ENCODE data around the gene FGFRL1. TPM values are rescaled to one million over a fixed set of nuclear protein-coding genes. Genes with fewer than 3 reads are reported as not detected.
"Not testable (repeated sequence)": the region's sequence is repeated elsewhere in the genome, so short reads cannot be mapped to it uniquely, and the experiment has no call there.

FGFRL1 gene
- total and polyA plus RNA-seq, 5 experiments from 2014 or later: 0.65 to 18.4 (median 1.2) TPM

- Mint-ChIP-seq H3K4me3 (no peak overlapping the region), H3K36me3 (peaks cover 0 to 3% (median 0%) of the 10 kb centered on the region in 3 donors), H3K27ac (no peak overlapping the region), H3K4me1 (peaks cover 3 to 15% (median 7%) of the 10 kb centered on the region in 4 donors), H3K9me3 (no peaks in the 10 kb centered on the region), H3K27me3 (peaks cover 6 to 53% (median 33%) of the 10 kb centered on the region in 5 donors)
- DNase-seq (peak in 1 of 10 donors; percentile 50), ATAC-seq (no peak)
- POLR2A ChIA-PET: no interaction called here
Measured at GRCh38 chr4:1044469-1045192, 33.2 kb downstream of the FGFRL1 start.

GRCh38 chr4:1045193-1045594 lies 33.8 kb downstream of the FGFRL1 start:
- POLR2A ChIA-PET: no interaction called here

GRCh38 chr4:1045595-1046201 lies 34.3 kb downstream of the FGFRL1 start:
- no peak for ATAC-seq
- Mint-ChIP-seq H3K27me3 (peaks cover 6 to 53% (median 33%) of the 10 kb centered on the region in 5 donors), H3K4me1 (peaks cover 3 to 15% (median 7%) of the 10 kb centered on the region in 4 donors), H3K4me3 (no peak overlapping the region), H3K27ac (no peak overlapping the region), H3K36me3 (peaks cover 0 to 3% (median 0%) of the 10 kb centered on the region in 3 donors), H3K9me3 (no peaks in the 10 kb centered on the region)
- POLR2A ChIA-PET: no interaction called here
- DNase-seq: peak in 1 of 10 donors; percentile 43

More at GRCh38 chr4:1045193-1045594, 33.8 kb downstream of the FGFRL1 start:
- peaks cover 6 to 53% (median 33%) of the 10 kb centered on the region in 5 donors for H3K27me3 Mint-ChIP-seq
- peak in 1 of 10 donors; percentile 53 for DNase-seq
- H3K27ac Mint-ChIP-seq: no peak overlapping the region
- H3K36me3 Mint-ChIP-seq: peaks cover 0 to 3% (median 0%) of the 10 kb centered on the region in 3 donors
- H3K9me3 Mint-ChIP-seq: no peaks in the 10 kb centered on the region
- peaks cover 3 to 15% (median 7%) of the 10 kb centered on the region in 4 donors for H3K4me1 Mint-ChIP-seq
- no peak overlapping the region for H3K4me3 Mint-ChIP-seq
- ATAC-seq: no peak

- ATAC-seq, H3K36me3 Mint-ChIP-seq, H3K9me3 Mint-ChIP-seq, POLR2A ChIA-PET: not testable (repeated sequence)
- DNase-seq: peak in 1 of 10 donors; percentile 45
- Mint-ChIP-seq H3K4me3 (peak overlapping the region in 2 of 10 donors; percentile 43 to 48), H3K27ac (peak overlapping the region in 1 of 10 donors; percentile 62), H3K4me1 (peaks cover 3 to 14% (median 6%) of the 10 kb centered on the region in 4 donors), H3K27me3 (peaks cover 6 to 53% (median 33%) of the 10 kb centered on the region in 5 donors)
Measured at GRCh38 chr4:1046581-1047011, 35.2 kb downstream of the FGFRL1 start.

GRCh38 chr4:1047106-1047975 lies 35.9 kb downstream of the FGFRL1 start:
- Mint-ChIP-seq H3K36me3 (peaks cover 0 to 5% (median 3%) of the 10 kb centered on the region in 3 donors), H3K27me3 (peaks cover 8 to 53% (median 33%) of the 10 kb centered on the region in 5 donors), H3K4me3 (no peak overlapping the region), H3K4me1 (peaks cover 3 to 7% (median 6%) of the 10 kb centered on the region in 4 donors), H3K9me3 (peaks cover 0 to 3% (median 0%) of the 10 kb centered on the region in 9 donors), H3K27ac (no peak overlapping the region)
- POLR2A ChIA-PET: no interaction called here
- ATAC-seq (no peak), DNase-seq (peak in 1 of 10 donors; percentile 63)

- Mint-ChIP-seq H3K4me1 (peaks cover 3 to 8% (median 6%) of the 10 kb centered on the region in 4 donors), H3K27me3 (peaks cover 6 to 50% (median 32%) of the 10 kb centered on the region in 5 donors), H3K27ac (no peak overlapping the region), H3K36me3 (peaks cover 0 to 5% (median 3%) of the 10 kb centered on the region in 3 donors), H3K9me3 (peaks cover 0 to 3% (median 0%) of the 10 kb centered on the region in 9 donors), H3K4me3 (peak overlapping the region in 1 of 10 donors; percentile 34)
- POLR2A ChIA-PET: no interaction called here
- DNase-seq (peak in 1 of 10 donors; percentile 37), ATAC-seq (no peak)
Measured at GRCh38 chr4:1047976-1048772, 36.7 kb downstream of the FGFRL1 start.

GRCh38 chr4:1048773-1049590 lies 37.6 kb downstream of the FGFRL1 start:
- H3K4me3 Mint-ChIP-seq: peak overlapping the region in 1 of 10 donors; percentile 34
- DNase-seq: peak in 1 of 10 donors; percentile 42

GRCh38 chr4:1049591-1049905 lies 38.1 kb downstream of the FGFRL1 start:
- peaks cover 0 to 3% (median 0%) of the 10 kb centered on the region in 9 donors for H3K9me3 Mint-ChIP-seq
- POLR2A ChIA-PET: no interaction called here
- H3K36me3 Mint-ChIP-seq: peaks cover 0 to 5% (median 3%) of the 10 kb centered on the region in 3 donors
- no peak overlapping the region for H3K4me3 Mint-ChIP-seq
- peaks cover 6 to 44% (median 28%) of the 10 kb centered on the region in 5 donors for H3K27me3 Mint-ChIP-seq
- peaks cover 3 to 6% (median 6%) of the 10 kb centered on the region in 4 donors for H3K4me1 Mint-ChIP-seq
- ATAC-seq: no peak
- DNase-seq: peak in 1 of 10 donors; percentile 62
- H3K27ac Mint-ChIP-seq: no peak overlapping the region

More at GRCh38 chr4:1048773-1049590, 37.6 kb downstream of the FGFRL1 start:
- Mint-ChIP-seq H3K36me3 (peaks cover 0 to 5% (median 3%) of the 10 kb centered on the region in 3 donors), H3K9me3 (peaks cover 0 to 3% (median 0%) of the 10 kb centered on the region in 9 donors), H3K4me1 (peaks cover 3 to 6% (median 6%) of the 10 kb centered on the region in 4 donors), H3K27me3 (peaks cover 6 to 47% (median 30%) of the 10 kb centered on the region in 5 donors), H3K27ac (no peak overlapping the region)
- no peak for ATAC-seq
- POLR2A ChIA-PET: no interaction called here

GRCh38 chr4:1050486-1051213 lies 39.2 kb downstream of the FGFRL1 start:
- H3K36me3 Mint-ChIP-seq: peaks cover 0 to 5% (median 3%) of the 10 kb centered on the region in 3 donors
- DNase-seq (peak in 1 of 10 donors; percentile 45), ATAC-seq (no peak)
- H3K4me1 Mint-ChIP-seq: peaks cover 5 to 9% (median 6%) of the 10 kb centered on the region in 4 donors
- H3K4me3 Mint-ChIP-seq: no peak overlapping the region
- H3K27me3 Mint-ChIP-seq: peaks cover 6 to 33% (median 17%) of the 10 kb centered on the region in 5 donors
- H3K9me3 Mint-ChIP-seq: peaks cover 0 to 3% (median 0%) of the 10 kb centered on the region in 9 donors
- POLR2A ChIA-PET: no interaction called here
- H3K27ac Mint-ChIP-seq: no peak overlapping the region

GRCh38 chr4:1051472-1051871 lies 40.0 kb downstream of the FGFRL1 start:
- peaks cover 0 to 3% (median 0%) of the 10 kb centered on the region in 9 donors for H3K9me3 Mint-ChIP-seq
- ATAC-seq (no peak), DNase-seq (no peak)
- no peak overlapping the region for H3K27ac Mint-ChIP-seq
- POLR2A ChIA-PET: no interaction called here
- H3K36me3 Mint-ChIP-seq: peaks cover 0 to 6% (median 3%) of the 10 kb centered on the region in 3 donors
- H3K4me1 Mint-ChIP-seq: peaks cover 11 to 17% (median 14%) of the 10 kb centered on the region in 4 donors
- H3K27me3 Mint-ChIP-seq: peaks cover 6 to 31% (median 16%) of the 10 kb centered on the region in 5 donors
- H3K4me3 Mint-ChIP-seq: no peak overlapping the region

All from naive thymus-derived CD8-positive, alpha-beta T cell (primary cell).